ENCODE measurements around the gene PIGK. TPM values are rescaled to one million over a fixed set of nuclear protein-coding genes. Genes with fewer than 3 reads are reported as not detected.

The PIGK gene
- total and polyA plus RNA-seq, 9 donors = 20.0 to 34.5 (median 23.9) TPM

DNA sequence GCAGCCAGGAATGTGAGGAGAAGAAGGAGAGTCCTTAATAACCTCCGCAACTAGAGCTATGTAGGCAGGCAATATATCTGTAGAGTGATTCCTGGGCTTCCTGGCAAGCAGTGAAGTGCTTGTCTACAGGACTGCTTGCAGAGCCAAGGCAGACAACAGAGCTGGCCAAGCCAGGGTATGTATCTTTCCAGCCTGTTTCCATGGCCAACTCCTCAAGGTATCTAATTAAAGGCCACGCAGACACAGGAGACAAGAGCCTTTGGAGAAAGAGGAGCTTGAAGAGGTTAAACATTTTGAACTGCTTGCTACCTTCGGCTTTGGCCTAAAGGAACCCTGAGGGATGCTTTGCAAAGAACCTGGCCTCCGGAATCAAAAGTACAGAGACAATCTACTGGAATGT, 137.4 kb downstream of the PIGK start:
- WGBS (ENCODE audit: insufficient coverage) = 6% methylated on average over 2 of the region's 4 CpGs
- peak; percentile 49 for DNase-seq

DNA sequence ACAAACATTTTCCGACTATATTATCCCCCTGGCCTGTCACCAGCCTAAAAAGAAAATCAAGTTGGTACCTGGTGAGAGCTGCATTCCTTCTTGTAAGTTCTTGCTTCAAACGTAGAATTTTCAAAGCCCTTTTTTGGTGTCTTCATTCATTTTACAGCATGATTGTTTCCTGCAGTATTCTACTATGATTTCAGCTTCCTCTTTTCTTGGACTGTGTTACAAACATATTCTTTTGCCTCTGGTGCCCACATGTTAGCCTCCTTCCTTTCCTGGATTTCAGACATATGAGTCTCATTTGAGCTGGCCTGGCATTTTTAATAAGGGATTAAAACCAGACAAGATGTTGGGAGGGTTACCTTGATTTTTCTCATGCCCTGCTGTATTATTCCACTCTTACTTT, 142.5 kb downstream of the PIGK start:
- Histone ChIP-seq H3K4me1 (ENCODE audit: control insufficient read depth, insufficient read depth, low read length) (no peaks in the 10 kb centered on the region), H3K4me3 (ENCODE audit: low read length) (no peak overlapping the region), H3K36me3 (ENCODE audit: control insufficient read depth, insufficient read depth, low read length) (no peaks in the 10 kb centered on the region), H3K27me3 (ENCODE audit: control insufficient read depth, insufficient read depth, low read length) (no peaks in the 10 kb centered on the region), H3K27ac (ENCODE audit: low read length) (no peak overlapping the region), H3K9me3 (replicated peaks; ENCODE audit: control insufficient read depth, low read depth, low read length) (no peaks in the 10 kb centered on the region)
- WGBS (ENCODE audit: insufficient coverage) = 28% methylated on average over 2 of the region's 2 CpGs
- no peak for DNase-seq

More for the DNA sequence above, 137.4 kb downstream of the PIGK start:
- H3K4me1 ChIP-seq (ENCODE audit: control insufficient read depth, insufficient read depth, low read length) = no peaks in the 10 kb centered on the region
- no peak overlapping the region for H3K27ac ChIP-seq (ENCODE audit: low read length)
- no peaks in the 10 kb centered on the region for H3K9me3 ChIP-seq (replicated peaks; ENCODE audit: control insufficient read depth, low read depth, low read length)
- no peaks in the 10 kb centered on the region for H3K27me3 ChIP-seq (ENCODE audit: control insufficient read depth, insufficient read depth, low read length)
- no peaks in the 10 kb centered on the region for H3K36me3 ChIP-seq (ENCODE audit: control insufficient read depth, insufficient read depth, low read length)
- H3K4me3 ChIP-seq (ENCODE audit: low read length) = no peak overlapping the region

DNA sequence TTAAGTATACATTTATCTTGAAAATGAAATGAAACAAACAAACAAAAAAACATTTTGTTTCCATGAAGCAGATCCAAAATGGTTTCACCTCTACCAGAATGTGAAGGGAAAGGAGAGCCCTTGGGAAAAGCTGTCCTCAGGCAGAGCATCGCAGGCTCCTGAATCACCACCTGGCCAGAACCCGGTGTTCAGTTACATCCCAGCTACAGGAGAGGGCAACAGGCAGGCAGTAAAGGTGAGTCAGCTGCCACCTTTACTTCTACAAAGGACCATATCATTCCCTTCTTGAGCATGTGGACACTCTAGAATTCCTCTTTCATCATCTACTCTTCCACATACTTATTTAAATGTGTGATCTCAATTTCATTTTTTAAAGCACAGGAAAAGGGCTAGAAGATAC, 151.2 kb downstream of the PIGK start:
- no peak overlapping the region for H3K27ac ChIP-seq (ENCODE audit: low read length)
- no peaks in the 10 kb centered on the region for H3K36me3 ChIP-seq (ENCODE audit: control insufficient read depth, insufficient read depth, low read length)
- no peaks in the 10 kb centered on the region for H3K27me3 ChIP-seq (ENCODE audit: control insufficient read depth, insufficient read depth, low read length)
- no peaks in the 10 kb centered on the region for H3K4me1 ChIP-seq (ENCODE audit: control insufficient read depth, insufficient read depth, low read length)
- no peaks in the 10 kb centered on the region for H3K9me3 ChIP-seq (replicated peaks; ENCODE audit: control insufficient read depth, low read depth, low read length)
- no peak overlapping the region for H3K4me3 ChIP-seq (ENCODE audit: low read length)
- WGBS (ENCODE audit: insufficient coverage) = no CpG with 5 or more reads among the region's 2 CpGs
- no peak for DNase-seq

DNA sequence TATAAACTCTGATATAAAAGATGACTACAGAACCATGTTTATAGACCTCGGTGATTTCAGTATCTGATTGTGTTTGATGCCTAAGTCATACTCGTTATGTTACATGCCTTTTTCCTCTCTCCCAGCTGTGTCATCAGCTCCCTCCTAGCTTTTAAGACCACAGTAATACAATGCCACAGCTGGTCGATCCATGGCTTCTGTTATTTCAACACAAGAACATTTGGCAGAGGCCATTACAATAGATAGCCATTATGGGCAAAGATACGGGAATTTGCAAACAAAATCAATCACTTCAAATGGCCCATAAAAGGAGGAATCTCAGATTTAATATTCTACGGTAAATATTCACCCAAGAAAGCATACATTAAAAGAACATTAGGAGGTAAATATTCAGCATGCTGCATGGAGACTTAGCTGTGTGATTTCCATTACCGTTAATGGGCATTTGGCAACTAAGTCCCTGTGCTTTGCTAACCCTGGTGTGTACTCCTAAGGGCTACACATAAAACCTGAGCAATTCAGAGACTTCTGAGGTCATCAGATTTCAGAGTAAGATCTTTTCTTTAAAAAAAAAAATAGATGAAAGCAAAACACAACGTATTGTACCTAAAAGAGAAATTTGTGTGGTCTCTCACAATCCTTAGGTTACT, 153.4 kb downstream of the PIGK start:
- no peaks in the 10 kb centered on the region for H3K9me3 ChIP-seq (replicated peaks; ENCODE audit: control insufficient read depth, low read depth, low read length)
- no peaks in the 10 kb centered on the region for H3K4me1 ChIP-seq (ENCODE audit: control insufficient read depth, insufficient read depth, low read length)
- H3K27ac ChIP-seq (ENCODE audit: low read length) = no peak overlapping the region
- H3K27me3 ChIP-seq (ENCODE audit: control insufficient read depth, insufficient read depth, low read length) = no peaks in the 10 kb centered on the region
- H3K36me3 ChIP-seq (ENCODE audit: control insufficient read depth, insufficient read depth, low read length) = no peaks in the 10 kb centered on the region
- WGBS (ENCODE audit: insufficient coverage) = 76% methylated on average over 2 of the region's 7 CpGs
- DNase-seq = no peak
- H3K4me3 ChIP-seq (ENCODE audit: low read length) = no peak overlapping the region

DNA sequence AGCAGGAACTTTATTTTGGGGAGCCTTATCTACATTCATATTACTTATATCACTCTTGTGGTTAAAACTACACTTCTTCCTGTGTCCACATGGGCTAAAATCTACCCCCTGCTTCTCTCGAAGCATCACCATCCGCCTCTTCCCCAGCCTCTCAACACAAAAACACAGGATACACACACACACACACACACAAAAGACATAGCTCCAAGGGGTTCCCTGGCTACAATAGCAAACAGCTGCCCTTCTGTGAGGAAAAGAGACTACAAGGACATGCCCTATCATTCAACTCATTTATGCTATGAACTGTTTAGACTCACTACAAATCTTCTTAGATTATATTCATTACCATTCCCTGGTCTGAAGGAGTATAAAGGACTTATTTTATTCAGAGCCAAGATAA, 155.0 kb downstream of the PIGK start:
- Histone ChIP-seq H3K4me1 (ENCODE audit: control insufficient read depth, insufficient read depth, low read length) (no peaks in the 10 kb centered on the region), H3K27me3 (ENCODE audit: control insufficient read depth, insufficient read depth, low read length) (no peaks in the 10 kb centered on the region), H3K27ac (ENCODE audit: low read length) (no peak overlapping the region), H3K36me3 (ENCODE audit: control insufficient read depth, insufficient read depth, low read length) (no peaks in the 10 kb centered on the region), H3K9me3 (replicated peaks; ENCODE audit: control insufficient read depth, low read depth, low read length) (no peaks in the 10 kb centered on the region), H3K4me3 (ENCODE audit: low read length) (no peak overlapping the region)
- WGBS (ENCODE audit: insufficient coverage) = 100% methylated on average over 1 of the region's 2 CpGs
- DNase-seq = no peak

DNA sequence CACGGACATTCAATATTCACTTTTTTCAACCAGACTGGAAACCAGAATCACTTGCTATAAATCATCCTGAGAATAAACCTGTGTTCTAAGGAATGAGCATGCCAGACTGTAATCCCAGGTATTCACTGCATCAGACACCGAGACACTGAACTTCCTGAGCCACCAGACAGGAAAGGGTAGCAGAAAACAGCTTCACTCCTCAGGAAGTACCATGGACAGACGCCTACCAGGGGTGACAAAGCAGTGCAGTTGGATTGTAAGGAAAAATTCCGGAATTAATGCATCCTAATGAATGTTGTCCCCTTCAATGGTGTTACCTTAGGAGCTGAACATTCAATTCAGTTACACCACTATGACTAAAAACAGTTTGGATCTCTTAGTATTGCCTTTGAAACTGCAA, 156.1 kb downstream of the PIGK start:
- DNase-seq = no peak
- no peak overlapping the region for H3K27ac ChIP-seq (ENCODE audit: low read length)
- H3K4me1 ChIP-seq (ENCODE audit: control insufficient read depth, insufficient read depth, low read length) = no peaks in the 10 kb centered on the region
- H3K27me3 ChIP-seq (ENCODE audit: control insufficient read depth, insufficient read depth, low read length) = no peaks in the 10 kb centered on the region
- no peaks in the 10 kb centered on the region for H3K9me3 ChIP-seq (replicated peaks; ENCODE audit: control insufficient read depth, low read depth, low read length)
- WGBS (ENCODE audit: insufficient coverage) = 0% methylated on average over 1 of the region's 4 CpGs
- no peak overlapping the region for H3K4me3 ChIP-seq (ENCODE audit: low read length)
- H3K36me3 ChIP-seq (ENCODE audit: control insufficient read depth, insufficient read depth, low read length) = no peaks in the 10 kb centered on the region

DNA sequence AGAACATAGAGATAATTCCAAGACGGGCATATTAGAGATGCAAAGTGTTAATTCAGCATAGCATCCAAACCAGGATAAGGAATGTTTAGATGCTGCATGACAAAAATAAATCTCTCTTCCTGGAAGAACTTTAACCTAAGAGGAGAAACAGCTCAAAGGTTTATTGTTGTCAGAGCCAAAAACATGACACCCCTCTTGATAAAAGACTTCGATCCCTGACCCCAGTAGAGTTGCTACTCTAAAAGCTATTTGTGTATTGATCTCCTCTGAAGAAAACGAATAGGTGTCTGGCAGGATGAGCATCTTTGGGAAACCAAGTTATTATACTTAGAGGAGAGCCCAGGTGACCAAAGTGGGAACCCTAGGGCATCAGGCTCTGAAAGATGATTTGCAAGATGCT, 158.1 kb downstream of the PIGK start:
- DNase-seq = no peak
- H3K27me3 ChIP-seq (ENCODE audit: control insufficient read depth, insufficient read depth, low read length) = no peaks in the 10 kb centered on the region
- WGBS (ENCODE audit: insufficient coverage) = 75% methylated on average over 1 of the region's 3 CpGs

DNA sequence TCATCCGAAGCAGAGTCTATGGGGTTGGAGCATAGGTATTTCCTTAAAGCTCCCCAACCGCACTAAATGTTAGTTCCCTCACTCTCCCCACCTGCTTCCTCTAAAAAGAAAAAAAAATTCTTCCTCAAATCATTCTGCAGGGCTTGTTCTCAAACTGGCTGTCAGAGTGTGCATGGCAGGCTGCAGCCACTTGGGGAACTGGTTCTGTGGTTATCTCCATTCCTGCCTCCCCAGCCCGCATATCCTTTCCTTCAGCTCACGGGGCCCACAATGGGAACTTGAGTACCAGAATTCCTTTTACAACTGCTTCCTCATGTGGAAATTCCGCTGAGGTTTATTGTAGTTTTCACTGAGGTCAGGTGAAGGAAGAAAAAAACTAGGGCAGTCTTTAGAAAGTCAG, 159.2 kb downstream of the PIGK start:
- no peaks in the 10 kb centered on the region for H3K27me3 ChIP-seq (ENCODE audit: control insufficient read depth, insufficient read depth, low read length)
- H3K27ac ChIP-seq (ENCODE audit: low read length) = no peak overlapping the region
- WGBS (ENCODE audit: insufficient coverage) = no CpG with 5 or more reads among the region's 5 CpGs
- no peaks in the 10 kb centered on the region for H3K4me1 ChIP-seq (ENCODE audit: control insufficient read depth, insufficient read depth, low read length)
- H3K9me3 ChIP-seq (replicated peaks; ENCODE audit: control insufficient read depth, low read depth, low read length) = no peaks in the 10 kb centered on the region
- no peak overlapping the region for H3K4me3 ChIP-seq (ENCODE audit: low read length)
- H3K36me3 ChIP-seq (ENCODE audit: control insufficient read depth, insufficient read depth, low read length) = no peaks in the 10 kb centered on the region
- peak; percentile 22 for DNase-seq

More for the DNA sequence above, 158.1 kb downstream of the PIGK start:
- Histone ChIP-seq H3K4me3 (ENCODE audit: low read length) (no peak overlapping the region), H3K27ac (ENCODE audit: low read length) (no peak overlapping the region), H3K9me3 (replicated peaks; ENCODE audit: control insufficient read depth, low read depth, low read length) (no peaks in the 10 kb centered on the region), H3K4me1 (ENCODE audit: control insufficient read depth, insufficient read depth, low read length) (no peaks in the 10 kb centered on the region), H3K36me3 (ENCODE audit: control insufficient read depth, insufficient read depth, low read length) (no peaks in the 10 kb centered on the region)

DNA sequence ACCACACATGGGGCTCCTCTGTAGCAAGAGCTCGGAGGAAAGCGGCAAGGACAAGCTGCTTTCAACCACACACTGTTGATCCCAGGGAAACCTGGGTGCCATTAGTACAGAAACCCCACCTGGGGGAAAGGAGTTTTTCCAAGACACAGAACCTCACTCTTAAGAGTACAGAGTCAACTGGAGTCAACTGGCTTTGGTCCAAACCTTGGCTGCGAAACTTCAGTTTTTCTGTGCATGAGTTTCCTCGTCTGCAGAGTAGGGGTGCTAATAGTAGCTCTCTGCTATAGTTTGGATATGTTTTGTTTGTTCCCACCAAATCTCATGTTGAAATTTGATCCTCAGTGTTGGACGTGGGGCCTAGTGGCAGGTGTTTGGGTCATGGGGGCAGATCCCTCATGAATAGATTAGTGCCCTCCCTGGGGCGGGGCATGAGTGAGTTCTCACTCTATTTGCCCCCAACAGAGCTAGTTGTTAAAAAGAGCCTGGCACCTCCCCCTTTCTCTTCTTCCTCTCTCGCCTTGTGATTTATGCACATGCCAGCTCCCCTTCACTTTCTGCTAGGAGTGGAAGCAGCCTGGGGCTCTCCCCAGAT, 161.1 kb downstream of the PIGK start:
- Histone ChIP-seq H3K27ac (ENCODE audit: low read length) (no peak overlapping the region), H3K4me1 (ENCODE audit: control insufficient read depth, insufficient read depth, low read length) (no peaks in the 10 kb centered on the region), H3K4me3 (ENCODE audit: low read length) (no peak overlapping the region), H3K36me3 (ENCODE audit: control insufficient read depth, insufficient read depth, low read length) (no peaks in the 10 kb centered on the region), H3K9me3 (replicated peaks; ENCODE audit: control insufficient read depth, low read depth, low read length) (no peaks in the 10 kb centered on the region), H3K27me3 (ENCODE audit: control insufficient read depth, insufficient read depth, low read length) (no peaks in the 10 kb centered on the region)
- WGBS (ENCODE audit: insufficient coverage) = 40% methylated on average over 1 of the region's 7 CpGs
- no peak for DNase-seq

DNA sequence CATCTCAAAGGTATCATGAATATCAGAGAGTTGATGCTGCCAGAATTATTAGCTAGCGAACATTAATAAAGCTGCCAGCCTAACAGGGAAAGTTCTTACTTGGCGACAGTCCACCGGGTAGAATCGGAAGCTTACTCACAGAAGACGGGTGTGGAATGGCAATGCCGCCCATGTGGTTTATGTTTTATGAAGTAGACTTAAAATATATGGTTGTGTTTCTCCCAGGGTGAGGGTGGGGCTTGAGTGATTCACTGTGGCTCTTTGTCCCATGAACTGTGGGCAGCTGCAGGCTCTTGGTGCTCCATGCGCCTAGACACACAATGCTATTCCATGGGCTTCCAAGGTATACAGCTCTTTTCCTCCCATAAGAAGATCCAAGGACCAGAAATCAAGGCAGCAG, 162.7 kb downstream of the PIGK start:
- Histone ChIP-seq H3K36me3 (ENCODE audit: control insufficient read depth, insufficient read depth, low read length) (no peaks in the 10 kb centered on the region), H3K27ac (ENCODE audit: low read length) (no peak overlapping the region), H3K4me1 (ENCODE audit: control insufficient read depth, insufficient read depth, low read length) (no peaks in the 10 kb centered on the region), H3K4me3 (ENCODE audit: low read length) (no peak overlapping the region), H3K9me3 (replicated peaks; ENCODE audit: control insufficient read depth, low read depth, low read length) (no peaks in the 10 kb centered on the region), H3K27me3 (ENCODE audit: control insufficient read depth, insufficient read depth, low read length) (no peaks in the 10 kb centered on the region)
- DNase-seq = no peak
- WGBS (ENCODE audit: insufficient coverage) = 90% methylated on average over 7 of the region's 7 CpGs

DNA sequence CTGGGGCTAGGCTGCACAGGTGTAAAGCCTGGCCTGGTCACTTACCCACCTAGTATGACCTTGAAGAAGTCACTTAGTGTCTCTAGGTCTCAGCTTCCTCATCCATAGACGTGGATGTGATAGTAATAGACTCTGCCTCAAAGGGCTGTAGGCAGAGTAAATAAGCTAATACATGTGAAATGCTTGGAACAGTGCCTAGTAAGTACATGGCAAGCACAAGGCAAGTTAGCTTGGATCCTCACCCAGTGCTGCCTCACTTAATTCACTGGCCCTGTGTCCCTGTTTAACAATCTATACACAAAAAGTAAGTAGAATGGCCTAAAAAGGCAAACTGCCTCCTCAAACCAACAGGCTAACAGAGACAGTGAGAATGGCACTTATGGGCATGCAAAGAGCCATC, 167.8 kb downstream of the PIGK start:
- DNase-seq = no peak
- no peak overlapping the region for H3K4me3 ChIP-seq (ENCODE audit: low read length)
- no peaks in the 10 kb centered on the region for H3K4me1 ChIP-seq (ENCODE audit: control insufficient read depth, insufficient read depth, low read length)
- H3K9me3 ChIP-seq (replicated peaks; ENCODE audit: control insufficient read depth, low read depth, low read length) = no peaks in the 10 kb centered on the region
- no peaks in the 10 kb centered on the region for H3K27me3 ChIP-seq (ENCODE audit: control insufficient read depth, insufficient read depth, low read length)
- no CpG with 5 or more reads among the region's 1 CpG for WGBS (ENCODE audit: insufficient coverage)
- H3K27ac ChIP-seq (ENCODE audit: low read length) = no peak overlapping the region
- no peaks in the 10 kb centered on the region for H3K36me3 ChIP-seq (ENCODE audit: control insufficient read depth, insufficient read depth, low read length)
